Neural cell (in vitro differentiated cells): ENCODE results near the gene PAXIP1.

ENCODE experiments used
- CTCF ChIP-seq: fragments of 450-650 bp; IDR thresholded peaks from 2 replicates; pipeline ENCODE4 v1.5.1; 2014; ENCODE audit warnings: antibody characterized with exemption, mild to moderate bottlenecking, moderate library complexity; ENCODE audit not compliant: poor library complexity, severe bottlenecking
- EP300 ChIP-seq: fragments of 450-650 bp; conservative IDR thresholded peaks from 2 replicates; pipeline ENCODE4 v1.6.1; 2014; ENCODE audit warnings: antibody characterized with exemption, mild to moderate bottlenecking, moderate library complexity; ENCODE audit not compliant: poor library complexity, severe bottlenecking

GRCh38 chr7:154919344-154920225, 83.3 kb downstream of the PAXIP1 start:
- no peak for TF ChIP-seq CTCF
- no peak for TF ChIP-seq EP300
